ENCODE results near the gene AGAP1.
"Not testable (repeated sequence)": the region's sequence is repeated elsewhere in the genome, so short reads cannot be mapped to it uniquely, and the experiment has no call there.

Gene AGAP1

DNA sequence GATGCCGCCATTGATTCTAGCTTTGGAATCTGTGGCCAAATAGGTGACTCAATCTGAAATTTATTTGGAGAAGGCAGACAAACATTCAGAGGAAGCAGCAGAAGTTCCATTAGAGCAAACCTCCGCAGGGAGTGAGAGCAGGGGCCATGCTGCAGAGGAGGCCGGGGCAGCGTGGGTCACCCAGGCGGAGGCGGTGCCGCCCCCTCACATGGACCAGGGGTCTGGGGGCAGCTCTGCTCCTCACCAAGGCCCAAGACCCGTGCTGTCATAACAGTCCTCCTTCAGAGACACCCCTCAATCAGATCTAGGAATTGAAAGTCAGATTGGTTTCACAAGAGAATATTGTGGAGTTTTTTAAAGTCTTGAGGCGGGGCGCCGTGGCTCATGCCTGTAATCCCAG, 582.0 kb downstream of the AGAP1 start:
- DNase-seq (ENCODE audit: low spot score): no peak

DNA sequence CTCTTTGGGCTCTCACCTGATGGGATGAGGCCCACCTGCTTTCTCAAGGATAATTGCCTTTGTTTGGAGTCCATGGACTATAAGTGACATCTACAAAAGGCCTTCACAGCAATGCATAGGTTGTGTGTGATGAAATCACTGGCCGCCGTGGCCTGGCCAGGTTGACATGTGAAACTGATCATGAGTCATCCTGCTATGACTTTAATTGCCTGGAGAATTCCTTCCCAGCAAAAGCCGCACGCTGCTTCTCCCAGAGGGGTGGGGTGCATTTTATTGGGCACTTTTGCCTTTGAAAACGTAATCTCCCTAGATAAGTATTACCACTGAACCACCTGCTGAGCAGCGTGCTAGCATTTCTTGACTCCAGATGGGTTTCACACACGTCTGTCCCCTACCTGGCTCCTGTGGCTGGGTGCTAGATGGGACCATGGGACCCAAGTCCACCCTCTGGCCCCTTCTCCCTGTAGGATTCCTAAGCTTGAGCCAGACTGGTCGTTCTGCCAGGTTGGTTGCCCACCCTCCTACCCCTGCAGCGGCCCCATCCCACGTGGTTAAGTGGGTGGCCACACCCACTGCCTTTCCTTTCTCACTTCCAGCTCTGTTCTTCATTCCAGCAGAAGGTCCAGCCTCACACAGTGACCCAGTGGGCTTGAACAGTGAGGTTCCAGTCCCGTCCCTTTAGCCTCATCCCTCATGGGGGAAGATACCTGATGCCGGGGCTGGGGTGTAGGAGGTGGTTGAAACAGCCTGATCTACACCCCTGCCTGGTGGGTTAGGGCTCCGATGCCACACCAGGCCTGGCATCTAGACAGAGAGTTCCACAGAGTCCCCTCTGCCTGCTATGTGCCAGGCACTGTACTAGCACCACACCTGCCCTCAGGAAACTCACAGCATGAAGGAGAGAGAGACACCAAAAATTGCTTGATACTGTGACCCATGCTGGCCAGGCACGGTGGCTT, 584.7 kb downstream of the AGAP1 start:
- DNase-seq (ENCODE audit: low spot score): peak; percentile 33

DNA sequence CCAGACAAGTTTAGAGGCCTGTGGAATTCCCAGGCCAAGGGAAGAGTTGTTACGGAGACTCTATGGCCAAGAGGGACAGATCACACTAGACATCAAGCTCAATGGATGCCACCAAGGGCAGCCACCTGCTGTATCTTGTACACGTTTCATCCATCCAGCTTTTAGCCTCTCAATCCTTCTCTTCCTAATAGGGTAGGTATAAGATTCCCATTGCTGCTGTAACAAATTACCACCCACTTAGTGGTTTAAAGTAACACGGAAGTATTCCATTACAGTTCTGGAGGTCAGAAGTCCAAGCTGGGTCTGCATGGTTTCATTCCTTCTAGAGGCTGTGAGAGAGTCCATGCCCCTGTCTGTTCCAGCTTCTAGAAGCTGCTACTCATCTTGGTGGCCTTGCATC, 586.6 kb downstream of the AGAP1 start:
- DNase-seq (ENCODE audit: low spot score): no peak

DNA sequence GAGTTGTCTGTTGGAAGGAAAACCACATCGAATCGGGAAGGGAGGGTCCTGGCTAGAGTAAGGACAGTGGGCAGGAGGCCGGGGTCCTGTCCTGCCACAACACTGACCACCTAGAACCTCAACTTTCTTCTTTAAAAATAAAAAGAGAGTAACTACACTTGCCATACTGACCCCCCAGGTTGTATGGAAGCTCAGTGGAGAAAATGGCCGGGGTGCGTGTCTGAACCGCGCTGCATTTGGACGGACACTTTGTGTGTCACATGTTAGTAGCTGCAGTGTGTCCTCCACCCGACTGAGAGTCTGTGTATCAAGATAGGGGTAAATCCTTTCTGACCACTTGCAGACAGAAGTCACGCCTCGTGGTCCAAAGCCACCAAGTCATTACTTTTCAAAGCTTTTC, 587.3 kb downstream of the AGAP1 start:
- DNase-seq (ENCODE audit: low spot score): no peak

DNA sequence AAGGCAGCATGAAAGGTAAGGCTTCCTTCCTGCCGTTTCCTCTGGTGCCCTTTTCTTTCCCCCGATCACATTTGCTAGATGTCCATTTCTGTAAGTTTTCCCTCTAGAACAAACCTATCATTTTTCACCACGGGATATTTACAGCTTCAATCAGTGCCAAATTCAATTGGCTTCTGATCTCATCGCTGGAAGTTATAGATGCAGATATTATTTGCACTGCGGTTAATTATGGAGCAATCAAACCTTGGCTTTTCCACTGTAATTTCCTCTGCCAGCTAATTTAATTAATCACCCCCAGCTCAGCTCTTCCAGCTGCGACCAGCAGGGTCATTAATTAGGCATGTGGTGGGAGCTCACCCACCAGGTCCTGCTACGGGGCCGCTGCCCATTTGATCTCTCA, 588.2 kb downstream of the AGAP1 start:
- no peak for DNase-seq (ENCODE audit: low spot score)

DNA sequence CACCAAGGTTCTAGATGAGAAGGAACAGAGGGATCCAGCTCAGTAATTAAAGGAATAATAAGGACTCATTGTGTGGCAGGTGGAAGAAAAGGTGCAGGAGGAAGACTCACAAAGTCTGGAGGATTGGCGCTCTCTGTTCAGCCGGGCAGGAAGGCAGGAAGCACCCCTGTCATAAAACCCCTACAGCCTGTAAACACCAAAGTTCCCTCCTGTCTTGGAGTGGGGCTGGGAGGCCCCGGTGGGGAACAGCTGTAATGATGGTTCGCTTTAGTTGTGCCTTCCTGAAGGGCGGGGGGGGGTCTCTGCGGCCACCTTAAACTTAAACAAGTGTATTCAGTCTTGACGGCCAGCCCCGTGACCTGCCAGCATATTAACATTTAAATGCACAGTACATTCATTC, 590.1 kb downstream of the AGAP1 start:
- DNase-seq (ENCODE audit: low spot score): no peak

DNA sequence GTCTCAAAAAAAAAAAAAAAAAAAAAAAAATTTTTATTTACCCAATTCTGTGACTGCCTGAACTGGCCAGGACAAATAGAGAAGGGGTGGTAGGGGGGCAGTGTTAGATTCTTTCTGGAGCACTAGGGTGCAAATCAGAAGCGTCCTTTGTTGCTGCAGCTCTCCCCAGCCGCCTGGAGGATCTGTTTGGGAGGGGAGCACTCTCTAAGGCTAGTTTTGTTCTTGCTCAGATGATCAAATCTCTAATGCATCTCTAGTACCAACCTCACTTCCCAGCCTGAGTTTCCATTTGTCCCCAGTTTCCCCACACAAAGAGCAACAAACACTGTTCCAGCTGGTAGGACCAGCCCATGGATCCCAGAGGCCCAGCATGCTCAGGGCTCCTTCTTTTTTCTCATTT, 591.4 kb downstream of the AGAP1 start:
- no peak for DNase-seq (ENCODE audit: low spot score)

DNA sequence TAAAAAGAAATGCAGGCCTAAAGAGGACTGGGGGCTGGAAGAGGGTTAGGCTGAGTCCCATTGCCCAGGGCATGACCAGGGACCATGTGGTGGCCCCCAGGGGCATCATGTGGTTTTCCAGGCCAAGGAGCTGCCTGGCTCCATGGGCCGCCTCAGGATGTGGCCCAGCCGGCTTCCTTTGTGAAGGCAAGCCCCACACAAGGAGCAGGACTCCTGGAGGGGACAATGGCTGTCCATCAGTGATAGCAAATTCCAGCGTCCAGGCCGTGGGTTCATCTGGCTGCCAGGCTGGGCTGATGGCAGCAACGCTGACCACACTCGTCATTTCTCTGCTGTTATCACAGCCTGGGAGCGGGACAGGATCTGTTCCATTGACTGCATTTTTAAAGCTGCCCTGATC, 591.8 kb downstream of the AGAP1 start:
- DNase-seq (ENCODE audit: low spot score): no peak

DNA sequence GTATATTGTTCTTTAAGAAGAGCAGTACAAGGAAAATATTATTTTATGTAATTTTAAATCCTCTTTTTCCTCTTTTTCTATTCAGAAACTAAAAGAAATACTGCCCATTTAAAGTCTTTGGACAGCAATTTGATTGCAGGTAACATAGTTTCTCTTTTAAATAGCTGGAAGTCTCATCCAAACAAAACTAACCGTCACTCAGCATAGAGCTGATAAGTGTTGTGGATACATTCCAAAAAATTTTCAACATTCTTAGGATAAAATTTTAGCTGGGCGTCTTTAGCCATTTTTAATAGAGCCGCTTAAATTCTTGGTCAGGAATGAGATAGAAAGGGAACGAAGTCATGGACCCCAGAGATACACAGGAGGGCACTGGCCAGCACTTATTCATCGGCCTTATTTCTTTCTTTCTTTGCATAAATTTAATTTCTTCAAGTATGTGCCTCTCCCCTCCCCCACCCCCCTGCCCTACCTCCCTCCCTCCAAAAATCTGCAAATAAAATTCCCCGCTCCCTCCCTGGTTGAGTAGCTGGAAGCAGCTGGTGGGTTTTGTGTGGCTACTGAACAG, 592.6 kb downstream of the AGAP1 start:
- no peak for DNase-seq (ENCODE audit: low spot score)

DNA sequence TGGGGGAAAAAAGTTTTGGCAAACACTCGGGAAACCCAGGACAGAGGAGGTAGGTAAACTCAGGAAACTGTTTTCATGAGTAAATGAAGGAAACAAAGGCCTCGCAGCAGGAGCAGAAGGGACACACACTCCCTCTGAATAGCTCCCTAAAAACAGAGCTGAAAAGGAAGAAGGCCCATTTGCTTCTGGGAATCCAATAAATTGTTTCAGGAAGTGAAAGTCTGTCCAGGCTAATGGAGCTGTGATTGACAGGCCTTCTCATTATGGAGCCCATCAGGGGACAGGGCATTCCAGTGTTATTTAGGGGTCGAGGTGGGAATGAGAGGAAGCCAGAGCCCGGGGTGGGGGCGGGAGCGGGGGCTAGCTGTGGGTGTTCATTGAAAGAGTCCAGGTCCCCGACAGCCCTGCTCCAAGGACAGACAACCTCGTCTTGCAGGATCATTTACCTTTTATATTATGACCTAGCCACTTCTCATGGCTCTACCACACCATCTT, 593.2 kb downstream of the AGAP1 start:
- no peak for DNase-seq (ENCODE audit: low spot score)

DNA sequence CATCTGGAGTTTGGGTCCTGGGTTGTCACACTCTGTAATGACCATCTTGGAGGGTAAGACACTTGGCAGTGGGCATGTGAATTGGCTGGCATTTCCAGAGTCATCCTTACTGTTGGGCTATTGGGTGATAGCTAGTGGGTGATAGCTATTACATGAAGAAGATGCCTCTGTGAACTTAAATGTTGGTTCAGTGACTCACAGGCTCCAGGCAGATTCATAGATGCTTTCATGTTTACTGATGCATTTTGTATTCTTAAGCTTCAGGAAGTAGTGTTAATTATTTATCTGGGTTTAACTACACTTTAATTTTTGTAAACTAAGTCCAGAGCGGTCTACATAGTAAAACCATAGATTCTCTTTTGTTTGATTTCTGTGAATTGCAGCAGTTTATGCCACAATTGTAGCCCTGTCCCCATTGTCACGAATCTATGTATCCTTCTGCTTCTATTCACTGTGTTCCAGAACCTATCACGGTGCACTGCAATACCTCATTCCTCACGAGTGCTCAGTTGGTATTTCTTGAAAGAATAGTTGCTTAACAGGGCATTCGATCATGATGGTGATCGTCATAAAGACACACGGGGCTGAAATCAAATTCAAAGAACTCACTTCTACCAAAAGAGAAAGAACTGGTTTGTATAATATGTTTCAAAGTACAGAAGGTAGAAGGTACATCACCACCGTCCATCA, 594.7 kb downstream of the AGAP1 start:
- DNase-seq (ENCODE audit: low spot score): no peak

DNA sequence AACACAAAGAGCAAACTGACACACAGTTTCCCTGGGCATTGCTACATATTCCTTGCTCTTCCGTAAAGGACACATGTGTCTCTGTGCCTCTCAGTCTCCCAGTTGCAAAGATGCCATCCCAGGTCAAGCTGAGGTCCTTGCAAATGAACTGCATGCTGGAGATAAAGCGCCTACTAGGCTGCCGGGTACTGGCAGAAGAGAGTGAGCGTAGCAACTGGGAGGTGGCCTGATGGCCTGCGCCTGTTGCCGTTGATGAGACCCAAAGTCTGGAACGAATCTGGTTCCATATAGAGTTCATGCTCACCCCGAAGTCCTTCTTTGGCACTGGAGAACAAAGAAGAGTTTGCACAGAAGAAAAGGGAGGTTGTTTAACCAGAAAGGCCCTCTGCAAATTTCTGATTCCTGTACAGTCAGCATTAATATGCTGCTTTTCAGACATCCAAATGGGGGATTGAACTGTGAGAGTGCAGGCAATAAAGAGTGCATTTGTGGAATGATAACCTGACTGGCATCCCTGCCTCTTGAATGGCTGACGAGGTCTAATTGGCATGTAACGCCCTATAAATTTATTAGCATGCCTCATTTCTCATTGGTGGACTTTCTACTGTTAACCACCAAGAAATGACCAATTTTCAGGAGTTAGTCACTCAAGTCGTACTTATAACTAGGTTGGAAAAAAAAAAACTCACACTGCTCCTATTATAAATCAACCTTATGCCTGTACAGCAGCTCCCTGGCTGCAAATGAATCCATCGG, 595.6 kb downstream of the AGAP1 start:
- no peak for DNase-seq (ENCODE audit: low spot score)

DNA sequence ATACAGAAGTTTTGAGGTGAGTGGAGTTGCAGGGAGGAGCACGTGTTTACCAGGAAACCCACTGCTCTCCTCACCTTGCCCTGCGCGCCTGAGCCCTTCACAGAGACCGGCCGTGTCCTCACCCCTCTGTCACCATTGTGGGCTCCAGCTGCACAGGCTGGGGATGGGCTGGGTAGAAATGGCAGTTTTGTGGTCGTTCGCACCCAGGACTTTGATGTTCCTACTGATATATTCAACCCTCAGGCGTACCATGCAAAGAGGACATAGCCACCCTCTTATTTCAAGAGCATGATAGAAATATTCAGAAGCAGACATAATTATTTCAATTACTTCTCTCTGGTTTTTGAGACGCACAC, 596.2 kb downstream of the AGAP1 start:
- no peak for DNase-seq (ENCODE audit: low spot score)

DNA sequence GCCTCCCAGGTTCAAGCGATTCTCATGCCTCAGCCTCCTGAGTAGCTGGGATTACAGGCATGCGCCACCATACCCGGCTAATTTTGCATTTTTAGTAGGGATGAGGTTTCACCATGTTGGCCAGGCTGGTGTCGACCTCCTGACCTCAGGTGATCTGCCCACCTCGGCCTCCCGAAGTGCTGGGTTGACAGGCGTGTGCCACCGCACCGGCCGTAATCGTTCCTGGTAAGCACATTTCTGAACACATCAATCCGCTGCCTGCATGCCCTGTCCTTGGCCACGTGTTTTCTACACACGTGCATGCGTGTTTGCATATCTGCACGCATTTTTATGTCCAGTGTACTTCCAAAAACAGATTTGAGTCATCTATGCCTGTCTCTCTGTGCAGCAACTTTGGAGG, 597.0 kb downstream of the AGAP1 start:
- DNase-seq (ENCODE audit: low spot score): not testable (repeated sequence)

DNA sequence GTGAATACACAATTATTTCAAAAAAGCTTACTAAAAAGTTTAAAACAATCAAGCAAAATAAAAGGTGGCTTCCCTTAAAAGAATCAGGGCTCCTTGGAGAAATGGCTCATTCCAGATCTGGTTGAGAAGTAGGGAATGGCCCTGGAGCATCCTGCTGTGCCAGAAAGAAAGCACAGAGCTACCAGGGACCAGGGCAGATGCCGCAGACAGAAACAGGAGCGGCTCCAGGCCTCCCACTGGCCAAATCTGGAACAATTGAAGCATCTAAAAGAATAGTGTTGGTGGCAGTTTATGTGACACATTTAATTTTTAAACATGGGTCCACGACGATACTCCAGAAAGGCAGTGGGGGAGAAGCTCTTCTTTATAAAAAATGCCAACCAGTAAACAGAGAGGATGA, 598.9 kb downstream of the AGAP1 start:
- no peak for DNase-seq (ENCODE audit: low spot score)

DNA sequence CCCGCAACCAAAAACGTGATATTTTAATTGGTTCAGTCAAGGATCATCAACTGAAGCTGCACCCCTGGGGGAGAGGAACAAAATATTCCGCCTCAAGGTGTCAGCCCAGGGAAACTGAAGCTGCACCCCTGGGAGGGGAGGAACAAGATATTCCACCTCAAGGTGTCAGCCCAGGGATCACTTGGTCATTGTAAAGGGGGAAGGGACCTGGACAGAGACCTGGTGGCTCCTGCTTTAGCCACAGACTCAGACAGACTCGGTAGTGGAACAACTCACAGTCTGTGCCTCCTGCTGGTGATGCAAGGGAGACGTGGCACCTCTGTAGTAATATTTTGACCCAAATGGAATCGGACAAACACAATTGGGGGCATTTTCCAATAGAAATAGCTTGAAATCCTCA, 599.3 kb downstream of the AGAP1 start:
- no peak for DNase-seq (ENCODE audit: low spot score)

DNA sequence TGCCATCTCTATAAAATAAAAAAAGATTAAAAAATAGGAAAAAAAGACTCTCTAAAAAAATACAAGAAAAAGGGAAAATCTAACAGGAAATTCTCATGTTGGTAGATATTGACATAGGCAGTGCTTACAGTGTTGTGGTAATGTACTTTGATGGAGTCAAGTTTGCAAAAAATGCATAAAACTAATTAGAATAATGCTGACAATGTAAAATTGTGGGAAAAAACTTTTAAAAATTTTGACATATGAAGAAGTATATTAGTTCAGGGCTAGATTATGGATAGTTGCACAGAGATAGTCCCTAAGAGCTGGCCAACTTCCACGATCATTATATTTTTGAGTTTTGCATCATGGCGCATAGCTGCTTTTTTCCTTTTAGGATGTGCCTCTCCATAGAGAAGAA, 601.7 kb downstream of the AGAP1 start:
- no peak for DNase-seq (ENCODE audit: low spot score)

DNA sequence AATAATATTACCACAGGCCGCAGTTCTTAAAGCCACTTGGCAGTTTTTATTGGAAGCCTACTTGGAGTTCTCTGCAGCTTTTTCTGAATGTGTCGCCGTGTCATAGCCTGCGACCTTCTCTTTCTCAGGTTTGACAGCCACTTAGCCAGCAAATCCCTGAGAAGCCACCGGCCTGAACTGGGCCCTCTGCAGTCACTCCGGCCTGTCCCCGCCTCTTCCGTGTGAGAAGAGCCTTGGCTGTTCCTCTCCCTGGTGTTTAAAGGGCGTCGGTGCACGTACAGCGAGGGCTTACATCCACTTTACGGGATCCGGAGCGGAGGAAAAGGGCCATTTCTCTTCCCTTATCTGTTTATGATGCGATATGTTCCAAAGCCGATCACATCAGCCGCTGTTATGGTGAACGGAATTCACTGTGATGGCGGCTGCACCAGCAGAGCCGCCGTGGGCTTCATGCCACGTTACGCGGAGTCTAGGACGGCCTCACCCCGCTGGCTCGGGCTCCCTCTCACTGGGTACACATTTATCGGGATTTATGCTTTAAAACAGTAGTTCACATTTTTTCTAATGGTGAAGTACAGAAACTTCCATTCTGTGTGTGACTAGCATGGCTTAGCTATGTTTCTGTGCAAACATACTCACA, 607.6 kb downstream of the AGAP1 start:
- no peak for DNase-seq (ENCODE audit: low spot score)

DNA sequence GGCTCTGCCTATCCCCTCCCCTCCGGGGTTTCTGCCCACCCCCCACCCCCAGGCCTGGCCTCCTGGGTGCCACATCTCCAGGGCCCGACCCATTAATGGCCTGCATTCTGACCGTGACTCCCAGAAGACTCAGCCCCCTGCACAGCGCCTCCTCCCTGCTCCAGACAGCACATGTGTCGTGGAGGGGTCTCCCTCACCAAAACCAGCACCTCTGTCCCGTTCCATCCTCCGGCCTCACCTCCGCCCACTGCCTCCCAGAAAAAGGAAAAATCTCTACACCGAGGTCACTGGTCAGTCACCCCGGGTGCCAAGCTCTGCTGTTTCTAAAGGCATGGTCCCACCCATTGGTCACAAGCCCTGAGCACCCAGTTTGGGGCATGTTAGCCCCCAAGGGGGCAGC, 609.1 kb downstream of the AGAP1 start:
- no peak for DNase-seq (ENCODE audit: low spot score)

DNA sequence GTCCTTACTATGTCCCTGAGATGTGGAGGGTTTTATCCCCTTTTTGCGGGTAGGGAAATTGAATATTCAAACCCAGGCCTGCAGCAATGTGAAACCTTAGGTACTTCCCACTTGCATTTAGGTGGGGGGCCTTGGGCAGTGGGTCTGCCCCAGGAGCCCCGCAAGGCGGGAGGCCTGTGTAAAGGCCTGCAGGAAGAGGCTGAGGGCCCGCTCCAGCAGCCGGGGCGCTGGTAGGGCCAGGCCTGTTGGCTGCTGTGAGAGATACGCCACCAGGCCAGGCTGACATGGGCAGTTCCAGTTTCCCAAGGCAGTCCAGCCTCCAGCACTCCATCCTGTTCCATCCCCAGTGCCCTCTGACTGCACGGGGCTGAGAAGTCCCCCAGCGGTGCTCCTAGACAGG, 610.1 kb downstream of the AGAP1 start:
- no peak for DNase-seq (ENCODE audit: low spot score)

DNA sequence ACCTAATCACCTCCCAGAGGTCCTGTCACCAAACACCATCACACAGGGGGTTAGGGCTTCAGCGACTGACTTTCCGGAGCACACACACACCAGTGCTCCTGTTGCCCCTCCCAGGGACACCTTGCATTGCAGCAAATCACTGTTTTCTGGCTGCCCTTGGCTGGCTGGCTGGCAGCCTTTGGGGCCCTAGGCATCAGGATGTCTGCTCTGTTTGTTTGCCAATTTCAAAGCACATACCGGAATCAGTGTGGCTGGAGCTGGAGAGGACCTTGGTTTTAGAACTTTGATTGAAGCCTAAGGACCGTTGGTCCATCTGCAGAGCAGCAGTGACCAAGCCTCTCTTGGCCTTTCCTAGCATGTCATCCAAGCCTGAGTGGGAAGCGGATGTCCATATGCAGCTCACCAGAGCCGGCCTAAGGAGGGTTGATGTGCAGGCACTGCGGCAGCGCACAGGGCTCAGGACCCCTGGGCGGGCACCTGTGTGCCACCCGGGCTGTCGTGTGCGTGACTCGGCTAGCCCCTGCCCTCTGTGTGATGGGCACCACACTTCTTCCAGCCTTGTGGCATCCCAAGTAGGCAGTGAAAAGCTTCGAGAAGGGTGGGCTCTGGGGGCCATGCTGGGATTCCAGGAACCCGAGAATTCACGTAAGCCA, 612.2 kb downstream of the AGAP1 start:
- no peak for DNase-seq (ENCODE audit: low spot score)

Data from HuH-7.5 (cell line).